Astrocyte of the spinal cord (primary cell): Measurements from ENCODE around the gene PCDHGB5.
"Not testable (repeated sequence)": the region's sequence is repeated elsewhere in the genome, so short reads cannot be mapped to it uniquely, and the experiment has no call there.

Experiments used
- DNase-seq: peaks from one replicate; pipeline ENCODE4 v3.0.0; 2011; ENCODE audit warnings: low read depth, low spot score
- H3K4me3 ChIP-seq: 2 replicates; pipeline ENCODE4 v1.5.1; 2011; ENCODE audit warnings: low read depth, mild to moderate bottlenecking, low read length, moderate library complexity
- in situ Hi-C: cut with HindIII; loops from 2 replicates; pipeline ENCODE4 v1.10.0; 2017; ENCODE audit warnings: low sequenced_read_pairs
- TF ChIP-seq, protein P1 (sequence below): IDR thresholded peaks from 2 replicates; pipeline ENCODE4 v1.5.1; 2012; ENCODE audit warnings: low read depth, mild to moderate bottlenecking, low read length, inconsistent platforms

Gene PCDHGB5

GRCh38 chr5:141403387-141403786 is 5.6 kb downstream of the PCDHGB5 start:
- no peak for DNase-seq
- H3K4me3 ChIP-seq: peak overlapping the region; percentile 29
- in situ Hi-C loops: no loop called here
- TF ChIP-seq, protein P1, sequence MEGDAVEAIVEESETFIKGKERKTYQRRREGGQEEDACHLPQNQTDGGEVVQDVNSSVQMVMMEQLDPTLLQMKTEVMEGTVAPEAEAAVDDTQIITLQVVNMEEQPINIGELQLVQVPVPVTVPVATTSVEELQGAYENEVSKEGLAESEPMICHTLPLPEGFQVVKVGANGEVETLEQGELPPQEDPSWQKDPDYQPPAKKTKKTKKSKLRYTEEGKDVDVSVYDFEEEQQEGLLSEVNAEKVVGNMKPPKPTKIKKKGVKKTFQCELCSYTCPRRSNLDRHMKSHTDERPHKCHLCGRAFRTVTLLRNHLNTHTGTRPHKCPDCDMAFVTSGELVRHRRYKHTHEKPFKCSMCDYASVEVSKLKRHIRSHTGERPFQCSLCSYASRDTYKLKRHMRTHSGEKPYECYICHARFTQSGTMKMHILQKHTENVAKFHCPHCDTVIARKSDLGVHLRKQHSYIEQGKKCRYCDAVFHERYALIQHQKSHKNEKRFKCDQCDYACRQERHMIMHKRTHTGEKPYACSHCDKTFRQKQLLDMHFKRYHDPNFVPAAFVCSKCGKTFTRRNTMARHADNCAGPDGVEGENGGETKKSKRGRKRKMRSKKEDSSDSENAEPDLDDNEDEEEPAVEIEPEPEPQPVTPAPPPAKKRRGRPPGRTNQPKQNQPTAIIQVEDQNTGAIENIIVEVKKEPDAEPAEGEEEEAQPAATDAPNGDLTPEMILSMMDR: no peak

DNA sequence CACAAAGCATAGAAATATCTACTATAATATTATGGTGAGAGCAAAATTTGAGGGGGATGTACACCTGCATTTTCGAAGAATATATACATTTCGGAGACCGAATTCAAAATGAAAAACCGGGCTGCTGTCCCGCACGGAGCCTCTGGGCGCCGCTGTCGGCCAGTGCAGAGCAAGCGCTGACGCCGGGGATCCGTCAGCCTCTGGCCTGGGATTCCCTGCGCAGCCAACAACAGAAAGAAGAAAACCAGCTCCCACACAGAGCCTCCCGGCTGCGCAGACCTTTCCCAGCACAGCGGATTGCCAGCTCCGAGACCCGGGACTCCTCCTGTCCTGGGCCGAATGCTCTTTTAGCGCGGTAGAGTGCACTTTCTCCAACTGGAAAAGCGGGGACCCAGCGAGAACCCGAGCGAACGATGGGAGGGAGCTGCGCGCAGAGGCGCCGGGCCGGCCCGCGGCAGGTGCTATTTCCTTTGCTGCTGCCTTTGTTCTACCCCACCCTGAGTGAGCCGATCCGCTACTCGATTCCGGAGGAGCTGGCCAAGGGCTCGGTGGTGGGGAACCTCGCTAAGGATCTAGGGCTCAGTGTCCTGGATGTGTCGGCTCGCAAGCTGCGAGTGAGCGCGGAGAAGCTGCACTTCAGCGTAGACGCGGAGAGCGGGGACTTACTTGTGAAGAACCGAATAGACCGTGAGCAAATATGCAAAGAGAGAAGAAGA is 10.2 kb downstream of the PCDHGB5 start, which contains the start of gene PCDHGB6:
Gene PCDHGB6, plus strand, starts transcription at position 232 of the 716 bp plus-strand sequence. Its CDS starts 182 bp downstream, at position 414.
- peak within 1 kb of the TSS; percentile 32 for H3K4me3 ChIP-seq
- peak; percentile 50 for DNase-seq
- TF ChIP-seq, protein P1: peak; percentile 70
- in situ Hi-C loops: not testable (repeated sequence)

DNA sequence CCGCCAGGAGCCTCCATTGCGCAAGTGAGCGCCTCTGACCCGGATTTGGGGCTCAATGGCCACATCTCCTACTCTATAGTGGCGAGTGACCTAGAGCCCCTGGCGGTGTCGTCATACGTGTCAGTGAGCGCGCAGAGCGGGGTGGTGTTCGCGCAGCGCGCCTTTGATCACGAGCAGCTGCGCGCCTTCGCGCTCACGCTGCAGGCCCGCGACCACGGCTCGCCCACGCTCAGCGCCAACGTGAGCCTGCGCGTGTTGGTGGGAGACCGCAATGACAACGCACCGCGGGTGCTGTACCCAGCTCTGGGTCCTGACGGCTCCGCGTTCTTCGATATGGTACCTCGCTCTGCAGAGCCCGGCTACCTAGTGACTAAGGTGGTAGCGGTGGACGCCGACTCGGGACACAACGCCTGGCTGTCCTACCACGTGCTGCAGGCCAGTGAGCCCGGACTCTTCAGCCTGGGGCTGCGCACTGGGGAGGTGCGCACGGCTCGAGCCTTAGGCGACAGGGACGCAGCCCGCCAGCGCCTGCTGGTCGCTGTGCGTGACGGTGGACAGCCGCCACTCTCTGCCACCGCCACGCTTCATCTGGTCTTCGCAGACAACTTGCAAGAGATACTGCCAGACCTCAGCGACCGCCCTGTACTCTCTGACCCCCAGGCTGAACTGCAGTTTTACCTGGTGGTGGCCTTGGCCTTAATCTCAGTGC is 12.0 kb downstream of the PCDHGB5 start:
- H3K4me3 ChIP-seq: no peak overlapping the region
- DNase-seq: no peak
- TF ChIP-seq, protein P1: no peak
- in situ Hi-C loops: no loop called here

DNA sequence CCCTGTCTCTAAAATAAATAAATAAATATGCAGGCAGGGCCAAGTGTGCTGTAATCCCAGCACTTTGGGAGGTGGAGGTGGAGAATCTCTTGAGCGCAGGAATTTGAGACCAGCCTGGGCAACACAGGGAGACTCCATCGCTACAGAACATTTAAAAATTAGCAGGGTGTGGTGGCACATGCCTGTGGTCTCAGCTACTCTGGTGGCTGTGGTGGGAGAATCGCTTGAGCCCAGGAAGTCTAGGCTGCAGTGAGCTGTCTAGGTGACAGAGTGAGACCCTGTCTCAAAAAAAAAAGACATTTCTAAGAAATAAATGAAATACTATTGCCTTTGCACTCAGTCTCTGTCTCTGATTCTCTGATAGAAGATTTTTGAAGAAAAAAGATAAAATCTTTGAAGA is 13.8 kb downstream of the PCDHGB5 start:
- in situ Hi-C loops: no loop called here

GRCh38 chr5:141412854-141413539 is 15.2 kb downstream of the PCDHGB5 start, which contains the start of gene PCDHGA10:
TSS of gene PCDHGA10 (plus strand) at chr5:141412987. CDS start at chr5:141413176, 189 bp downstream.
- in situ Hi-C loops: no loop called here
- peak; percentile 76 for DNase-seq
- H3K4me3 ChIP-seq: peak within 1 kb of the TSS; percentile 43
- TF ChIP-seq, protein P1: peak; percentile 77

More for the DNA sequence above, 13.8 kb downstream of the PCDHGB5 start:
- DNase-seq: no peak
- TF ChIP-seq, protein P1: no peak
- no peak overlapping the region for H3K4me3 ChIP-seq

DNA sequence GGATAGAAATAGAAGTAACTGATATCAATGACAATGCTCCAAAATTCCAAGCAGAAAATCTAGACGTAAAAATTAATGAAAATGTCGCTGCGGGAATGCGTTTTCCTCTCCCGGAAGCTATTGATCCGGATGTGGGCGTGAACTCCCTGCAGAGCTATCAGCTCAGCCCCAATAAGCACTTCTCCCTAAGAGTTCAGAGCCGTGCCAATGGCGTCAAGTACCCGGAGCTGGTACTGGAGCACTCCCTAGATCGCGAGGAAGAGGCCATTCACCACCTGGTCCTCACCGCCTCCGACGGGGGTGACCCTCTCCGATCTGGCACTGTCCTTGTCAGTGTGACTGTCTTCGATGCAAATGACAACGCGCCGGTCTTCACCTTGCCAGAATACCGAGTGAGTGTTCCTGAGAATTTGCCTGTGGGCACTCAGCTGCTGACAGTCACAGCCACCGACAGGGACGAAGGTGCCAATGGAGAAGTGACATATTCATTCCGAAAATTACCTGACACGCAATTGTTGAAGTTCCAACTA is 15.9 kb downstream of the PCDHGB5 start:
- TF ChIP-seq, protein P1: no peak
- peak overlapping the region; percentile 43 for H3K4me3 ChIP-seq
- in situ Hi-C loops: no loop called here
- DNase-seq: no peak

DNA sequence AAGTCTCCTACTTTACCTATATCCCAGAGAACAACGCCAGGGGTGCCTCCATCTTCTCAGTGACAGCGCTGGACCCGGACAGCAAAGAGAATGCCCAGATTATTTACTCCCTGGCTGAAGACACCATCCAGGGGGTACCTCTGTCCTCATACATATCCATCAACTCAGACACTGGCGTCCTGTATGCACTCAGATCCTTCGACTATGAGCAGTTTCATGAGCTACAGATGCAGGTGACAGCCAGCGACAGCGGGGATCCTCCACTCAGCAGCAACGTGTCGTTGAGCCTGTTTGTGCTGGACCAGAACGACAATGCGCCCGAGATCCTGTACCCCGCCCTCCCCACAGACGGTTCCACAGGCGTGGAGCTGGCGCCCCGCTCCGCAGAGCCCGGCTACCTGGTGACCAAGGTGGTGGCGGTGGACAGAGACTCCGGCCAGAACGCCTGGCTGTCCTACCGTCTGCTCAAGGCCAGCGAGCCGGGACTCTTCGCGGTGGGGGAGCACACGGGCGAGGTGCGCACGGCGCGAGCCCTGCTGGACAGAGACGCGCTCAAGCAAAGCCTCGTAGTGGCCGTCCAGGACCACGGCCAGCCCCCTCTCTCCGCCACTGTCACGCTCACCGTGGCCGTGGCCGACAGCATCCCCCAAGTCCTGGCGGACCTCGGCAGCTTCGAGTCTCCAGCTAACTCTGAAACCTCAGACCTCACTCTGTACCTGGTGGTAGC is 17.0 kb downstream of the PCDHGB5 start:
- DNase-seq, H3K4me3 ChIP-seq, in situ Hi-C loops: not testable (repeated sequence)

GRCh38 chr5:141415275-141415618 is 17.5 kb downstream of the PCDHGB5 start:
- H3K4me3 ChIP-seq, DNase-seq, in situ Hi-C loops: not testable (repeated sequence)
